Heart right ventricle (tissue), 16 donors: ENCODE results near the gene FBXO10. TPM values are rescaled to one million over a fixed set of nuclear protein-coding genes. Genes with fewer than 3 reads are reported as not detected.

Experiments
- ATAC-seq, 8 donors: fragments of 200-7000 bp; cut with Tn5 transposase; one replicate each; pipeline ENCODE4 v1.9.1; 2020; ENCODE audit warnings: mild to moderate bottlenecking in 8 of 8, moderate library complexity in 8 of 8, moderate number of reproducible peaks in 1 of 8
- DNase-seq, 2 donors: peaks; one replicate each; pipeline ENCODE4 v3.0.0-alpha.2; 2020
- H3K27ac ChIP-seq, 10 donors: fragments of 200-600 bp; sonication (generic) in 2 of 10; one replicate each; pipeline versions ENCODE4 v1.5.0 to v1.8.0; 2020 to 2022; ENCODE audit warnings: mild to moderate bottlenecking in 3 of 10
- H3K27me3 ChIP-seq, 7 donors: fragments of 200-600 bp; one replicate each; pipeline ENCODE4 v1.8.0; 2021 to 2022; ENCODE audit warnings: mild to moderate bottlenecking in 2 of 7
- H3K36me3 ChIP-seq, 9 donors: fragments of 200-600 bp; sonication (generic) in 1 of 9; one replicate each; pipeline versions ENCODE4 v1.5.0 to v1.8.0; 2020 to 2022; ENCODE audit warnings: mild to moderate bottlenecking in 2 of 9
- H3K4me1 ChIP-seq, 9 donors: fragments of 200-600 bp; sonication (generic) in 1 of 9; one replicate each; pipeline versions ENCODE4 v1.5.0 to v1.8.0; 2020 to 2022; ENCODE audit warnings: mild to moderate bottlenecking in 4 of 9
- H3K4me3 ChIP-seq, 10 donors: fragments of 200-600 bp; sonication (generic) in 2 of 10; one replicate each; pipeline versions ENCODE4 v1.5.0 to v1.8.0; 2020 to 2022; ENCODE audit warnings: mild to moderate bottlenecking in 7 of 10, moderate library complexity in 2 of 10
- H3K9me3 ChIP-seq, 11 donors: fragments of 200-600 bp in 10 of 11; sonication (generic) in 2 of 11; one replicate each; pipeline versions ENCODE4 v1.5.0 to v1.8.0; 2013 to 2022; ENCODE audit warnings: mild to moderate bottlenecking in 2 of 11, control low read depth in 1 of 11, moderate library complexity in 1 of 11
- WGBS, 2 donors: extraction: QIAGEN DNeasy Blood & Tissue Kit; methylation state at CpG; one replicate each; pipeline ENCODE4 v1.1.7; 2013; ENCODE audit warnings: inconsistent platforms in 1 of 2; 5-methylcytosine and 5-hydroxymethylcytosine counted together
- intact Hi-C, 10 donors: fragments of 100-400 bp; cut with DNase I; formaldehyde crosslinking; loops; one replicate each; pipeline versions ENCODE4 v1.11.1 to v1.14.2; 2022
- polyA plus RNA-seq, 2 donors: library from polyadenylated mRNA; stranded (reverse); fragments of 200-250 nt; gene quantifications; one replicate each; pipeline ENCODE4 v1.2.3, GENCODE V29; 2013
- total RNA-seq, 10 donors: library from RNA; stranded (reverse); fragmentation: NEBNext Ultra II Directional in 3 of 10; extraction: Animal tissue kit (Norgen Biotek cat#: 25700) in 3 of 10; gene quantifications; one replicate each; pipeline versions ENCODE4 v1.2.1 to v1.2.4, GENCODE V29; 2021 to 2023
- TF ChIP-seq, protein P1 (sequence below), 9 donors: fragments of 200-600 bp; sonication (generic) in 2 of 9; IDR thresholded peaks; one replicate each; pipeline versions ENCODE4 v1.5.0 to v1.8.0; 2021 to 2022; ENCODE audit warnings: antibody characterized with exemption in 9 of 9, mild to moderate bottlenecking in 5 of 9, moderate library complexity in 1 of 9
- donor health status: Arrhythmogenic right ventricular cardiomyopathy.
- donor health status: ischemic (EF 13 %, LVEDD 7.1; RV severe dilation, severe dysfunction).
- donor health status: healthy with polysubstance abuse.
- donor health status: DM: no; HTN: yes; CAD: no.
- donor health status: DM: no; HTN: no; CAD: no.
- donor health status: ischemic (EF 25% LVEDD 6.9; RV normal size, moderate dysfunction).
- donor health status: ischemic (EF 25% LVEDD 5.7; RV mildly dilated, moderate dysfunction).
- donor health status: healthy.
- donor health status: DM: yes; HTN: yes; CAD: no.
- donor health status: Ischemic cardiomyopathy.
- donor health status: ischemic (EF 35%, LVEDD 5.7; RV mildly dilated, moderate dysfunction).
- donor health status: nonischemic (EF 11% LVEDD 7.7; RV severe dilation, severe dysfunction).
- donor health status: DM: yes; HTN: yes; CAD: no.
- donor health status: PGD.
- donor health status: ischemic (EF 29% LVEDD 5.4; RV normal size, mild dysfunction).
- donor health status: nonischemic (EF 23%, LVEDD 6.1; RV moderate dilation, normal function).

FBXO10 gene
- total and polyA plus RNA-seq, 12 donors = 2.3 to 7.4 (median 5.8) TPM

DNA sequence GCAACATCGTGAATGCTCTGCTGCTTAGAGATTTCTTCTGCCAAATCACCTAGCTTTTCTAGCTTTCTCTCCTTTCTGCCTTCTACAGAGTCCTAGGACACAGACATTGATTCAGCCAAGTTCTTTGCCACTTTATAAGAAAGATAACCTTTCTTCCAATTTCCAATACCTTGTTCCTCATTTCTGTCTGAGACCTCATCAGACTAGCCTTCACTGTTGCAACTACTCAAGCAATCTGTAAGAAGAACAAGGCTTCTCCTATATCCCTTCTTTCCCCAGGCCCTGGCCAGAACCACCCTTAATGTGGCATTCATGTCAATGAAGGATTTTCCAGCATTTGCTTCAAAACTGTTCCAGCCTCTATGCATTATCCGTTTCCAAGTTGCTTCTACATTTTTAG is 24.3 kb downstream of the FBXO10 start:
- 90 to 91% methylated on average over 2 of the region's 2 CpGs for WGBS, 2 donors
- DNase-seq = no peak
- Histone ChIP-seq H3K36me3 (no peaks in the 10 kb centered on the region), H3K9me3 (no peaks in the 10 kb centered on the region), H3K4me1 (no peaks in the 10 kb centered on the region), H3K27me3 (no peaks in the 10 kb centered on the region), H3K4me3 (no peak overlapping the region), H3K27ac (no peak overlapping the region)
- ATAC-seq = no peak
- TF ChIP-seq, protein P1, sequence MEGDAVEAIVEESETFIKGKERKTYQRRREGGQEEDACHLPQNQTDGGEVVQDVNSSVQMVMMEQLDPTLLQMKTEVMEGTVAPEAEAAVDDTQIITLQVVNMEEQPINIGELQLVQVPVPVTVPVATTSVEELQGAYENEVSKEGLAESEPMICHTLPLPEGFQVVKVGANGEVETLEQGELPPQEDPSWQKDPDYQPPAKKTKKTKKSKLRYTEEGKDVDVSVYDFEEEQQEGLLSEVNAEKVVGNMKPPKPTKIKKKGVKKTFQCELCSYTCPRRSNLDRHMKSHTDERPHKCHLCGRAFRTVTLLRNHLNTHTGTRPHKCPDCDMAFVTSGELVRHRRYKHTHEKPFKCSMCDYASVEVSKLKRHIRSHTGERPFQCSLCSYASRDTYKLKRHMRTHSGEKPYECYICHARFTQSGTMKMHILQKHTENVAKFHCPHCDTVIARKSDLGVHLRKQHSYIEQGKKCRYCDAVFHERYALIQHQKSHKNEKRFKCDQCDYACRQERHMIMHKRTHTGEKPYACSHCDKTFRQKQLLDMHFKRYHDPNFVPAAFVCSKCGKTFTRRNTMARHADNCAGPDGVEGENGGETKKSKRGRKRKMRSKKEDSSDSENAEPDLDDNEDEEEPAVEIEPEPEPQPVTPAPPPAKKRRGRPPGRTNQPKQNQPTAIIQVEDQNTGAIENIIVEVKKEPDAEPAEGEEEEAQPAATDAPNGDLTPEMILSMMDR (IDR thresholded peaks at IDR 0.05) = no peak
- intact Hi-C loops = no loop called here

DNA sequence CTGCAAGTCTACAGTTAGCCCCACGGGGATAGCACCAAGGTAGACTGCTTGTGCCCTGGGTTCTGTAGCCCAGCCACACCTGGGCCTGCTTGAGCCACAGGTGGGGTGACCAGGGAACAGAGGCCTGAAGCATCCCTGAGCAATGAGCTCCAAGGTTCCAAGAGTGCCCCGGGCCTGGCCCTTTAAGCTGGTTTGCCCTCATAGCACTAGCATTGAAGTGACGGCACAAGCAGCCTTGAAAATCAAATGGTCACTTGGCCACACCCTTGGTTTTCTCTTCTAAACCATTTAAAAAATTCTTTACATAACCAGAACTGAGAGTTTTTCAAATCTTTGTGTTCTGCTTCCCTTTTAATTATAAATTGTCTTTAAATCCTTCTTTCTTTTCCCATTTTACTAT is 24.7 kb downstream of the FBXO10 start:
- 86 to 94% methylated on average over 3 of the region's 3 CpGs for WGBS, 2 donors
- intact Hi-C loops = no loop called here
- Histone ChIP-seq H3K4me1 (no peaks in the 10 kb centered on the region), H3K4me3 (no peak overlapping the region), H3K27ac (no peak overlapping the region), H3K9me3 (no peaks in the 10 kb centered on the region), H3K36me3 (no peaks in the 10 kb centered on the region), H3K27me3 (no peaks in the 10 kb centered on the region)
- DNase-seq (no peak), ATAC-seq (no peak)
- TF ChIP-seq, protein P1 (IDR thresholded peaks at IDR 0.05) = no peak

DNA sequence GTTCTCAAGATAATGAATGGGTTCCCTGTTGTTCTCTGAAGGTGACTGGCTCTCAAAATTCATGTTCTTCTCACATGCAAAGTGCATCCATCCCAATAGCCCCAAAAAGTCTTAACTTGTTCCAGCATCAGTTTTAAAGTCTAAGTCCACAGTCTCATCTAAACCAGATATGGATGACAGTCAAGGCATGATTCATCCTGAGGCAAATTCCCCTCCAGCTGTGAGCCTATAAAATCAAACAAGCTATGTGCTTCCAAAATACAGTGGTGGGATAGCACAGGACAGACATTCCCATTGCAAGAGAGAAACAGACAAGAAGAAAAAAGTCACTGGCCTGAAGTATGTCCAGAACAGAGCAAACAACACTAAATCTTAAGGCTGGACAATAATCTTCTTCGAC is 25.4 kb downstream of the FBXO10 start:
- Histone ChIP-seq H3K4me3 (no peak overlapping the region), H3K4me1 (no peaks in the 10 kb centered on the region), H3K36me3 (no peaks in the 10 kb centered on the region), H3K27ac (no peak overlapping the region), H3K9me3 (no peaks in the 10 kb centered on the region), H3K27me3 (no peaks in the 10 kb centered on the region)
- DNase-seq = no peak
- TF ChIP-seq, protein P1 (IDR thresholded peaks at IDR 0.05) = no peak
- no peak for ATAC-seq
- intact Hi-C loops = no loop called here
- WGBS, 2 donors = 92 to 97% methylated on average over 1 of the region's 1 CpG

DNA sequence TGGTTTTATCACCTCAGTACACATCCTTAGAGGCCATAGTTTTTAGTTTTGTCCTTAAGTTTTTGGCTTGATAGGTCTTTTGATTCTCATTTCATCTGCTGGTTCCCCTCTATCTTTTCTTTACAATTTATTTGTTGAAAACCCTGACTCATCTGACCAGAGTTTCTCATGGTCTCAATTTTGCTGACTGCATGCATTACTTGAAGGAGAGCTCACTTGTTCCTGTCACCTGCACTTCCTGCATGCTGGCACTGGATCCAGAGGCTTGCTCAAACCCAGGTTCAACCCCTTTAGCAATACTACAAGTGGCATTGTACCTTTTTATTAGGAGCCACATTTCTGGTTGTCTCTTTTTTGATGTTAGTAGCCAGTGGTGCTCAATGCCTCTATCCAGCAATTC is 26.7 kb downstream of the FBXO10 start:
- Histone ChIP-seq H3K27ac (no peak overlapping the region), H3K9me3 (no peaks in the 10 kb centered on the region), H3K36me3 (no peaks in the 10 kb centered on the region), H3K4me1 (no peaks in the 10 kb centered on the region), H3K4me3 (no peak overlapping the region), H3K27me3 (no peaks in the 10 kb centered on the region)
- intact Hi-C loops = no loop called here
- DNase-seq = no peak
- no peak for ATAC-seq
- TF ChIP-seq, protein P1 (IDR thresholded peaks at IDR 0.05) = no peak
